ENCODE results near the gene SLC17A8.

GRCh38 chr12:100339071-100339470, 17.8 kb upstream of the SLC17A8 start:
- no peak for TF ChIP-seq CTCF (IDR thresholded peaks at IDR 0.05)
- TF ChIP-seq POLR2A (IDR thresholded peaks at IDR 0.05), result no peak
